Activated T-helper 2 cell treated with anti-CD3 and anti-CD28 coated beads, Interferon-gamma antibody, Interleukin-2, Interleukin-4, amounts not matched to agents 10 μg/mL and 5 μg/mL and 100 μg/mL, durations not matched to agents 14 hours and 24 hours and 36 hours (primary cell): ENCODE measurements around the gene RASA2. TPM values are rescaled to one million over a fixed set of nuclear protein-coding genes. Genes with fewer than 3 reads are reported as not detected.
A peak's percentile ranks its signal among the peaks of the same experiment; 100 is the strongest.
"Not testable (repeated sequence)": the region's sequence is repeated elsewhere in the genome, so short reads cannot be mapped to it uniquely, and the experiment has no call there.

Source experiments
- DNase-seq: peaks from one replicate; pipeline ENCODE4 v3.0.0; 2021; ENCODE audit warnings: low spot score
- H3K27ac Mint-ChIP-seq: one replicate; pipeline ENCODE4 v1.8.0; 2021; ENCODE audit warnings: mixed read lengths
- H3K27me3 Mint-ChIP-seq: one replicate; pipeline ENCODE4 v1.8.0; 2021; ENCODE audit warnings: low read depth, mixed read lengths
- H3K36me3 Mint-ChIP-seq: one replicate; pipeline ENCODE4 v1.8.0; 2021; ENCODE audit warnings: low read depth, mixed read lengths
- H3K4me1 Mint-ChIP-seq: one replicate; pipeline ENCODE4 v1.8.0; 2021; ENCODE audit warnings: low read depth, mixed read lengths
- H3K4me3 Mint-ChIP-seq: one replicate; pipeline ENCODE4 v1.8.0; 2021; ENCODE audit warnings: low read depth, mild to moderate bottlenecking, moderate library complexity, mixed read lengths
- H3K9me3 Mint-ChIP-seq: one replicate; pipeline ENCODE4 v1.8.0; 2021; ENCODE audit warnings: mixed read lengths
- intact Hi-C: fragments of 100-400 bp; cut with micrococcal nuclease; formaldehyde crosslinking; loops from one replicate; pipeline ENCODE4 v1.15.1; 2023
- total RNA-seq: library from RNA; stranded (reverse); gene quantifications from 2 replicates; pipeline ENCODE4 v1.2.3, GENCODE V29; 2022

The RASA2 gene
- total RNA-seq, 1 donor from 2014 or later = 30.0 TPM

DNA sequence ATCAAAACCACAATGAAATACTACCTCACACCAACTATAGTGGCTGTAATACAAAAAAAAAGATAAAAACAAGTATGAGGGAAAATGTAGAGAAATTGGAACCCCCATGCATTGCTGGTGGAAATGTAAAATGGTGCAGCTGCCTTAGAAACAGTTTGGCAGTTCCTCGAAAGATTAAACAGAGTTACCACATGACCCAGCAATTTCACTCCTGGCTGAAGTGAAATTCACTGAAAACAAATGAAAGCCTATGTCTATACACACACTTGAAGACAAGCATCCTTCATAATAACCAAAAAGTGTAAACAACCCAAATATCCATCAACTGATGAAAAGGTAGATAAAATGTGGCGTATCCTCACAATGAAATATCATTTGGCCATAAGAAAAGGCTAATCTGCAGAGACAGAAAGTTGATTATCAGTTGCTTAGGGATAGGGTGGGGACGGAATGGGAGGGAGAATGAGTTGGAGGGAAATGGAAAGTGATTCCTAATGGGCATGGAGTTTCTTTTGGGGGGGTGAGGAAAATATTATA is 20.1 kb upstream of the RASA2 start:
- Mint-ChIP-seq H3K4me3 (no peak overlapping the region), H3K27ac (no peak overlapping the region), H3K27me3 (peaks cover 4% of the 10 kb centered on the region), H3K36me3 (peaks cover 3% of the 10 kb centered on the region), H3K9me3 (peaks cover 19% of the 10 kb centered on the region), H3K4me1 (peaks cover 8% of the 10 kb centered on the region)
- no peak for DNase-seq
- intact Hi-C loops = no loop called here

DNA sequence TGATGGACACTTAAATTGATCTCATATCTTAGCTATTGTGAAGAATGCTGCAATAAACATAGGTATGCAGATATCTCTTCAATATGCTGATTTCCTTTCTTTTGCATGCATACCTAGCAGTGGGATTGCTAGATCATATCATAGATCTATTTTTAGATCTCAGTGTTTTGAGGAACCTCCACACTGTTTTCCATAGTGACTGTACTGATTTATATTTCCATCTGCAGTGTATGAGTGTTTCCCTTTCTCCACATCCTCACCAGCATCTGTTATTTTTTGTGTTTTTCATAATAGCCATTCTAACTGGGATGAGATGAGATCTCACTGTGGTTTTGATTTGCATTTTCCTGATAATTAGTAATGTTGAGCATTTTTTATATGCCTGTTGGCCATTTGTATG is 17.1 kb upstream of the RASA2 start:
- Mint-ChIP-seq H3K36me3 (no peaks in the 10 kb centered on the region), H3K4me1 (no peaks in the 10 kb centered on the region), H3K4me3 (no peak overlapping the region), H3K9me3 (peaks cover 12% of the 10 kb centered on the region), H3K27me3 (peaks cover 5% of the 10 kb centered on the region), H3K27ac (no peak overlapping the region)
- DNase-seq = no peak
- intact Hi-C loops = no loop called here

DNA sequence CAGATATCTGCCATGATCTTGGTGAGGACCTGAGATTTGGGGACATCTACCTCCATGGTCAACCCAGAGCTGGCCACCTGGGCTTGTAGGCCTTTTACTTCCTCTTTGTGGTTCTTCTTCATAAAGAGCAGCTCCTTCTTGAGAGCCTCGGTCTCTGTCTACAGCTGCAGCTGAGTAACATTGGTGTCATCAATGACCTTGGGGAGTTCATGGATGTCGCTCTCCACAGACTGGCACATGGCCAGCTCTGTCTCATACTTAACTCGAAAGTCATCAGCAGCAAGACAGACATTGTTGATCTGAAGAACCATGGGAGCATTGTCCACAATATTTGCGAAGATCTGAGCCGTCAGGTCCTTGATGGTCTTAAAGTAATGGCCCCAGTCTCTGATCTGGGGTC is 15.7 kb upstream of the RASA2 start:
- Mint-ChIP-seq H3K27ac (no peak overlapping the region), H3K27me3 (peaks cover 5% of the 10 kb centered on the region), H3K36me3 (no peaks in the 10 kb centered on the region), H3K9me3 (peaks cover 4% of the 10 kb centered on the region), H3K4me1 (peaks cover 6% of the 10 kb centered on the region), H3K4me3 (no peak overlapping the region)
- intact Hi-C loops = no loop called here
- DNase-seq = no peak

DNA sequence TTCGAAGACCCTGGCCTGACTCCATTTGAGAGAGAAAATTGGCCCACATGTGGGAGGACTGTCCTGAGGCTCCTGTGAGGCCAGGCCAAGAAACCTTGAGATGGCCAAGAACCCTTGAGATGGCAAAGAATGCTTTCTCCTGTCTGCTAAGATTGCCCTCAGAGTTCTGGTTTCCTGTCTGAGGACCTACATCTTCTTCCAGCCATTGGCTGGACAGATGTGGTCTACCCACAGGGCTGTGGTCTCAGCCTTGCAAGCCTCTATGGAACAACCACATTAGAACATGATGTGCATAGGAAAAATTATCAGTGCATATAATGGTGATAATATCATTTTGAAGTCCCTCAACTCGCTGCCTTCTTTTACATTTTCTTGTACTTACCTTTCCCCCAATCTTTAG is 10.8 kb upstream of the RASA2 start:
- DNase-seq = no peak
- Mint-ChIP-seq H3K4me1 (peaks cover 19% of the 10 kb centered on the region), H3K27ac (no peak overlapping the region), H3K27me3 (peaks cover 10% of the 10 kb centered on the region), H3K36me3 (no peaks in the 10 kb centered on the region), H3K9me3 (peaks cover 4% of the 10 kb centered on the region), H3K4me3 (no peak overlapping the region)
- intact Hi-C loops = loop anchor here (1.0 kb wide), 1 partner anchor 9 kb away; no protein-coding TSS in a partner anchor

DNA sequence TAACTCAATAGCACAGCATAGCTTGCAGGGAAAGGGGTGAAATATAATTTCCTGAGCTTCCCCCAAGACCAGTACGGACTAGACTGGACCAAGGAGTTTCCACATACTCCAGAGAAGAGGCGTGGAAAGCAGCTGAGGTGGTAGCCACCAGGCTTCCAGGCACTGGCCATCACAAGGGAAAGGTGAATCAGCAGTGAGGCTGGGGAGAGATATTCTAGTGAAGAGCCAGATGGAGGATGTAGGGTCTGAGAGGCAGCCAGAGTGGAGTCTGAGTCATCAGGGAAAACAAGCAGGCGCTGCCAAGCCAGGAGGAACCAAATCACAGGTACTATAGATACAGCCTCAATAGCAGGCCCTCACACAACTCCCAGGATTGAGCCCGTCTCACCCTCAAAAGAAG is 9.6 kb upstream of the RASA2 start:
- intact Hi-C loops = no loop called here
- Mint-ChIP-seq H3K4me3 (no peak overlapping the region), H3K4me1 (peaks cover 23% of the 10 kb centered on the region), H3K9me3 (peaks cover 1% of the 10 kb centered on the region), H3K27ac (no peak overlapping the region), H3K27me3 (peaks cover 10% of the 10 kb centered on the region), H3K36me3 (no peaks in the 10 kb centered on the region)
- no peak for DNase-seq

DNA sequence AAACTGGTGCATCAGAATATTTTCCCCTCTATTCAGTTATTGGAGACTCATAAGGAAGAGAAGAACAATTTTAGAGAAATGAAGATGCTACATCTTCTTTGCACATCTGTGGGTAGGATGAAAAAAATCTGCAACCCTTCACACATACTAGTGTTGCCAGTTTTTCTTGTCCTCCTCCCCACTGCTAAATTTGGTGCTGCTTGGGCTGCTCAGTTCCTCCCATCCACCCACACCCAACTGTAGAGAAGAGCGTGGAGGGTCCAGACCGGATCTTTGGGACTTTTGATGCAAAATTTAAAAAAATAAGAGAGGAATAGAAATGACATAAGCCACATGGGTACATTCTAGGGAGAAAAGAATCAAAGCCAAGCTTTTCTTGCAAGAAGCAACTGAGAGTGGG is 8.7 kb upstream of the RASA2 start:
- no peak overlapping the region for H3K4me3 Mint-ChIP-seq
- peaks cover 8% of the 10 kb centered on the region for H3K27me3 Mint-ChIP-seq
- H3K9me3 Mint-ChIP-seq = no peaks in the 10 kb centered on the region
- no peak for DNase-seq
- intact Hi-C loops = no loop called here
- no peak overlapping the region for H3K27ac Mint-ChIP-seq
- peaks cover 25% of the 10 kb centered on the region for H3K4me1 Mint-ChIP-seq
- H3K36me3 Mint-ChIP-seq = no peaks in the 10 kb centered on the region

DNA sequence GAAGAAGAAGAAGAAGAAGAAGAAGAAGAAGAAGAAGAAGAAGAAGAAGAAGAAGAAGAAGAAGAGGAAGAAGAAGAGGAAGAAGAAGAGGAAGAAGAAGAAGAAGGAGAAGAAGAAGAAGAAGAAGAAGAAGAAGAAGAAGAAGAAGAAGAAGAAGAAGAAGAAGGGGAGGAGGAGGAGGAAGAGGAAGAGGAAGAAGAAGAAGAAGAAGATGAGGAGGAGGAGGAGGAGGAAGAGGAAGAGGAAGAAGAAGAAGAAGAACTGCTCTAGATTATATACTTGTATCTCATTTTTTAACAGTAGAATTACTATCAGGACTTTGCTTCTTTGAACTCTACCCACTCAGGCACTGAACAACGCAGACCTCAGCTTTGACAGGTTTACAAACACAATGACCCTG is 8.0 kb upstream of the RASA2 start:
- DNase-seq, H3K27me3 Mint-ChIP-seq, H3K4me3 Mint-ChIP-seq, intact Hi-C loops, H3K9me3 Mint-ChIP-seq, H3K27ac Mint-ChIP-seq, H3K36me3 Mint-ChIP-seq: not testable (repeated sequence)
- H3K4me1 Mint-ChIP-seq = peaks cover 29% of the 10 kb centered on the region

DNA sequence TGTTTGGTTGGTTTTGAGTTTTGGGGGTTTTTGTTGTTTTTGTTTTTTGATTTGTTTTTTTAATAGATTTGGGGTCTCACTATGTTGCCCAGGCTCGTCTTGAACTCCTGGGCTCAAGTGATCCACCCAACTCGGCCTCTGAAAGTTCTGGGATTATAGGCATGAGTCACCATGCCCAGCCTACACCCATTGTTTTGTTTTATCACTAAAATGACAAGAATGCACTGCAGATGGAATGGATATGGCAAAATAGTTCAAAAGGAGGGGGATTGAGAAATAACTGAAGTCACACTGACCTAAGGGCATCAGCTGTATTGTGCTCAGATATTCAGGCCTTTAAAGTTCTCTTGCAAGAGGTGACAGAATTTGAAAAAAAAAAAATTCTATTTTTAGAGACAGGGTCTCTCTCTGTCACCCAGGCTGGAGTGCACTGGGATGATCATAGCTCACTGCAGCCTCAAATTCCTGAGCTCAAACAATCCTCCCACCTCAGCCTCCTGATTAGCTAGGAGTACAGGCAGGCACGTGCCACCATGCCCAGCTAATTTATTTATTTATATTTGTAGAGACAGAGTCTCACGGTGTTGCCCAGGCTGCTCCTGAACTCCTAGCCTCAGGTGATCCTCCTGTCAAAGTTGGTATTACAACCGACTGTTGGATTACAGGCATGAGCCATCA is 4.4 kb upstream of the RASA2 start:
- intact Hi-C loops = no loop called here
- Mint-ChIP-seq H3K27me3 (peaks cover 8% of the 10 kb centered on the region), H3K4me3 (no peak overlapping the region), H3K9me3 (no peaks in the 10 kb centered on the region), H3K4me1 (peaks cover 32% of the 10 kb centered on the region), H3K27ac (no peak overlapping the region), H3K36me3 (no peaks in the 10 kb centered on the region)
- DNase-seq = no peak

DNA sequence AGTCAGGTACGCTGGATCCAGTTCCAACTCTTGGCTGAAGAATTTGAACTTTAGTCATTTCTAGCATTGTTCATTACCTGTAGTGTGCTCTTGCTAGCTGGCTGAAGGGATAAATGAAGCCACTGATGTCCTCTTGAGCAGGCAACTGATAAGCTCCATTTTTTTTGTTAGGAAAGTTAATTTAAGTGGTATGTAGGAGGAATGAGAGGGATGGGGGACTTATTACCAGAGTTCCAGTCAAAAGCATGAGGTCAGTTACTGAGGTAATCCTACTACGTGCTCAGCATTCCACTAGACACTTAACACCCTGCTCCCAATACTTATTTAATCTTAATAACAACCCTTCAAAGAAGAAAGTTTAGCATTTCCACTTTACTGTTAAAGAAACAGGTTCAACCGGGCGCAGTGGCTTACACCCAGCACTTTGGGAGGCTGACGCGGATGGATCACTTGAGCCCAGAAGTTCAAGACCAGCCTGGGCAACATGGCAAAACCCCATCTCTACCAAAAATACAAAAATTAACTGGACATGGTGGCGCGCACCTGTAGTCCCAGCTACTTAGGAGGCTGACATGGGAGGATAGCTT is 2.0 kb upstream of the RASA2 start:
- Mint-ChIP-seq H3K4me3 (peak overlapping the region; percentile 20), H3K4me1 (peaks cover 44% of the 10 kb centered on the region), H3K27me3 (no peaks in the 10 kb centered on the region), H3K36me3 (peaks cover 15% of the 10 kb centered on the region), H3K27ac (peak overlapping the region; percentile 85), H3K9me3 (no peaks in the 10 kb centered on the region)
- DNase-seq = no peak
- intact Hi-C loops = loop anchor here (1.0 kb wide), 2 partner anchors 8 to 72 kb away; no protein-coding TSS in a partner anchor

DNA sequence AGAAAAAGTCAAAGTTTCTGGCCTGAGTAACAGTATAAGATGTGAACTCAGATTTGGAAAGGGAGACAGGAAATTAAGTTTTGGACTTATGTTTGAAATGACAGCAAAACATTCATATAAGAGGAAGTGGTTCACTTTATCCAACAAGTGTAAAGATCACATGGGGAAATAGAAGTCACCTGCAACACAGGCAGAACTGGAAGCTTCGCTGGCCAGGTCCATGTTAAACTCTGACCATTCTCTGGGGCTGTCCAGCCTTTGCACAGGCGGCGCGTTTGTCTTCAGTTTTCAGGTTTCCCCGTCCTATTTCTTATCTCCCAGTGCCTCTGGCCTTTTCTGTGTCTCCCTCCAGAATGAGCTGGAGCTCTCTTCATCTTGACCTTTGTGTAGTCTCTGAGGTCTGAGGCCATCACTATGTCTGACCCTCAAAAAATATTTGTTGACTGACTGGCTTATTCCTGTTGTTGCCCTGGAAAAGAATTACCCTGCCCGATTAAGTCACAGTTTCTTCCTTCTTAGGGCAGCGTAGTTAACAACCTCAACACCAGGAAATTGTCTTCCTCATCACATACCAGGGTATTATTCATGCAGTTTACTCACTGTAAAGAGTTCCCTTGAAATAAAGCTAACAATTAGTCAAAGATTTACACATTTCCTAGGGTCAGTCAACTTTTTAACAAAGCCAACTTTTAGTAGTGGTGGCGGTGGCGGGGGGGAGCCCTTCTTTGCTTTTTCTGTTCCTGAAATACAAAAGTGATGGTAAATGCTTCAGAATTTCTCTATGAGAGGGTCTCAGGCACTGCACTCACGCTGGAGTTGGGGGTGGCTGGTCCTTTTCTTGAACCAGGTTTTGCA is 959 bp upstream of the RASA2 start:
- no peaks in the 10 kb centered on the region for H3K27me3 Mint-ChIP-seq
- intact Hi-C loops = loop anchor here (1.0 to 2.0 kb wide), 4 partner anchors 10 to 391 kb away; partner anchors contain the start of gene ATP1B3
- DNase-seq = no peak
- peaks cover 52% of the 10 kb centered on the region for H3K4me1 Mint-ChIP-seq
- H3K27ac Mint-ChIP-seq = peak overlapping the region; percentile 85
- H3K36me3 Mint-ChIP-seq = peaks cover 25% of the 10 kb centered on the region
- H3K9me3 Mint-ChIP-seq = no peaks in the 10 kb centered on the region
- H3K4me3 Mint-ChIP-seq = peak overlapping the region; percentile 81

DNA sequence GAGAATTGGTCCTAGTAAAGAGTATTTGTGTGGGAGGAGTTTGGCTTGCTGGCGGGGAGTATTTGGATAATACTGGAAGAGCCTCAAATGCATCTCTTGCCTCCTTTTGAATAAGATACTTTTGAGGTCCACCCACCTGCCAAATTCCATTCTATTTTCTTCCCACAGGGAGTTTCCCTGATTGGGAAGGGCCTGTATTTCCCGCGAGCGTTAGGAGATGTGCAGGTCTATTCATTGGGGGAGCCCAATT is 406 bp upstream of the RASA2 start:
- Mint-ChIP-seq H3K9me3 (no peaks in the 10 kb centered on the region), H3K36me3 (peaks cover 30% of the 10 kb centered on the region), H3K27me3 (no peaks in the 10 kb centered on the region), H3K4me1 (peaks cover 57% of the 10 kb centered on the region), H3K27ac (peak overlapping the region; percentile 85), H3K4me3 (peak overlapping the region; percentile 81)
- intact Hi-C loops = loop anchor here (2.0 kb wide), 2 partner anchors 14 to 390 kb away; partner anchors contain the start of gene ATP1B3
- no peak for DNase-seq

DNA sequence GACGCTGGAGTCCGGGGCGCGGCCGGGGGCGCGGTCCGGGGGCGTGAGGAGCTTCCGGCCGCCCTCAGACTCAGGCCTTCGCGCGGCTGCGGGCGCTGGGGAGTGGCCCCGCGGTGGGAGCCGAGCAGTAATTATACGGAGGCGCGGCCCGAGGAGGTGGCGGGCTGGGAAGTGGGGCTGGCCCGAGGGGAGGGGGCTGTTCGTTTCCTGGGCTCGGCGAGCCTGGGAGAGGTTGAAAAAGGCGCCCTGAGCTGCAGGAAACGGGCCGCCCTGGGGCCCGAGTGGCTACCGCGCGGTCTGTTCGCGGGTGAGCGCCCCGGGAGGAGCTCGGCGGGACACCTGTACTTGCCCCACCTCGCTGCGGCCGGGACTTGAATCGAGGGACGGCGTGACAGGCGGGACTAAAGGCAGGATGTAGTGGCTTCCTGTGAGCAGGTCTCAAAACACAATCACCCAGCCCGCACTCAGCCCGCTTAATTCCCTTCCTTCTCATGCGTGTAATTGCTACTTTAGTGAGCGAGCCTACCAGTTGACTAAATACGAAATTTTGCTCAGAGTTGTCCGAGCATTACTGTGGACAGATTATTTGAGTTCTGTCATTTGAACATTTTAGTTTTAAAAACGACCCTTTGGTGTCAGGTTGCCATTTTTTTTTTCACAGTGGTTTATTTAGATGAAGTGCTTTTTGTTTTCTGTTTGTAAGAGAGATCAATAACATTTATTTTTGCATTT is 860 bp downstream of the RASA2 start:
- intact Hi-C loops = loop anchor here (1.0 to 2.0 kb wide), 5 partner anchors 12 to 389 kb away; partner anchors contain the start of gene ATP1B3
- no peaks in the 10 kb centered on the region for H3K27me3 Mint-ChIP-seq
- H3K27ac Mint-ChIP-seq = peak overlapping the region; percentile 95

More for the DNA sequence above, 860 bp downstream of the RASA2 start:
- Mint-ChIP-seq H3K9me3 (no peaks in the 10 kb centered on the region), H3K36me3 (peaks cover 35% of the 10 kb centered on the region), H3K4me1 (peaks cover 56% of the 10 kb centered on the region), H3K4me3 (peak overlapping the region; percentile 91)
- DNase-seq = peak; percentile 86
